ENCODE results near the gene TMA7.

TMA7 gene

GRCh38 chr3:48456456-48456855, 16.4 kb downstream of the TMA7 start:
- Histone ChIP-seq H3K4me3 (ENCODE audit: low read length, poor library complexity, severe bottlenecking) (no peak overlapping the region), H4K20me1 (ENCODE audit: insufficient read depth, low read length, poor library complexity, severe bottlenecking) (no peaks in the 10 kb centered on the region), H3K9me2 (replicated peaks; ENCODE audit: low read depth, low read length) (no peaks in the 10 kb centered on the region), H3K36me3 (ENCODE audit: insufficient read depth, low read length) (peaks cover 42% of the 10 kb centered on the region; the same call in 1 of the 2 replicates), H3K4me1 (ENCODE audit: insufficient read depth, low read length, poor library complexity, severe bottlenecking) (no peaks in the 10 kb centered on the region), H3K27me3 (ENCODE audit: insufficient read depth, low read length, poor library complexity, severe bottlenecking) (no peaks in the 10 kb centered on the region), H2AFZ (ENCODE audit: low read length) (no peak overlapping the region), H3K4me2 (ENCODE audit: low read depth, low read length, poor library complexity, severe bottlenecking) (no peak overlapping the region), H3K9me3 (ENCODE audit: insufficient read depth, low read depth, low read length) (no peaks in the 10 kb centered on the region), H3K9ac (ENCODE audit: low read depth, low read length, poor library complexity, severe bottlenecking) (no peak overlapping the region), H3K79me2 (ENCODE audit: insufficient read depth, low read length) (no peaks in the 10 kb centered on the region), H3F3A (ENCODE audit: low read depth) (no peaks in the 10 kb centered on the region)
- no peak for TF ChIP-seq CTCF (conservative IDR thresholded peaks at IDR 0.05; ENCODE audit: low read length)
- TF ChIP-seq EZH2phosphoT487 (IDR thresholded peaks at IDR 0.05; ENCODE audit: borderline replicate concordance): no peak

- H3K36me3 ChIP-seq (ENCODE audit: insufficient read depth, low read length): peaks cover 33% of the 10 kb centered on the region; the same call in 1 of the 2 replicates
Observed at GRCh38 chr3:48459331-48459730, 19.3 kb downstream of the TMA7 start.

GRCh38 chr3:48459773-48460516, 19.9 kb downstream of the TMA7 start:
- Histone ChIP-seq H3K9ac (ENCODE audit: low read depth, low read length, poor library complexity, severe bottlenecking) (no peak overlapping the region), H3K4me2 (ENCODE audit: low read depth, low read length, poor library complexity, severe bottlenecking) (no peak overlapping the region), H3K27me3 (ENCODE audit: insufficient read depth, low read length, poor library complexity, severe bottlenecking) (no peaks in the 10 kb centered on the region), H3K79me2 (ENCODE audit: insufficient read depth, low read length) (no peaks in the 10 kb centered on the region), H4K20me1 (ENCODE audit: insufficient read depth, low read length, poor library complexity, severe bottlenecking) (no peaks in the 10 kb centered on the region), H2AFZ (ENCODE audit: low read length) (no peak overlapping the region), H3K4me3 (ENCODE audit: low read length, poor library complexity, severe bottlenecking) (no peak overlapping the region), H3K9me3 (ENCODE audit: insufficient read depth, low read depth, low read length) (no peaks in the 10 kb centered on the region), H3K9me2 (replicated peaks; ENCODE audit: low read depth, low read length) (no peaks in the 10 kb centered on the region), H3F3A (ENCODE audit: low read depth) (no peaks in the 10 kb centered on the region), H3K4me1 (ENCODE audit: insufficient read depth, low read length, poor library complexity, severe bottlenecking) (no peaks in the 10 kb centered on the region), H3K36me3 (ENCODE audit: insufficient read depth, low read length) (peaks cover 30% of the 10 kb centered on the region; the same call in 1 of the 2 replicates)
- TF ChIP-seq CTCF (conservative IDR thresholded peaks at IDR 0.05; ENCODE audit: low read length): no peak
- TF ChIP-seq EZH2phosphoT487 (IDR thresholded peaks at IDR 0.05; ENCODE audit: borderline replicate concordance): no peak

More at GRCh38 chr3:48459331-48459730, 19.3 kb downstream of the TMA7 start:
- TF ChIP-seq EZH2phosphoT487 (IDR thresholded peaks at IDR 0.05; ENCODE audit: borderline replicate concordance): no peak
- TF ChIP-seq CTCF (conservative IDR thresholded peaks at IDR 0.05; ENCODE audit: low read length): no peak
- H3F3A ChIP-seq (ENCODE audit: low read depth): no peaks in the 10 kb centered on the region
- H3K4me2 ChIP-seq (ENCODE audit: low read depth, low read length, poor library complexity, severe bottlenecking): no peak overlapping the region
- no peak overlapping the region for H2AFZ ChIP-seq (ENCODE audit: low read length)
- H3K4me1 ChIP-seq (ENCODE audit: insufficient read depth, low read length, poor library complexity, severe bottlenecking): no peaks in the 10 kb centered on the region
- H3K4me3 ChIP-seq (ENCODE audit: low read length, poor library complexity, severe bottlenecking): no peak overlapping the region
- no peaks in the 10 kb centered on the region for H3K9me3 ChIP-seq (ENCODE audit: insufficient read depth, low read depth, low read length)
- no peak overlapping the region for H3K9ac ChIP-seq (ENCODE audit: low read depth, low read length, poor library complexity, severe bottlenecking)
- H4K20me1 ChIP-seq (ENCODE audit: insufficient read depth, low read length, poor library complexity, severe bottlenecking): no peaks in the 10 kb centered on the region
- no peaks in the 10 kb centered on the region for H3K9me2 ChIP-seq (replicated peaks; ENCODE audit: low read depth, low read length)
- no peaks in the 10 kb centered on the region for H3K27me3 ChIP-seq (ENCODE audit: insufficient read depth, low read length, poor library complexity, severe bottlenecking)
- no peaks in the 10 kb centered on the region for H3K79me2 ChIP-seq (ENCODE audit: insufficient read depth, low read length)
